ENCODE results near the gene SLC13A3. TPM values are rescaled to one million over a fixed set of nuclear protein-coding genes. Genes with fewer than 3 reads are reported as not detected.

The SLC13A3 gene
- total RNA-seq, 2 experiments from 2014 or later, result not detected

- intact Hi-C loops (cut with micrococcal nuclease), result no loop called here
Measured at GRCh38 chr20:46564241-46564957, 86.9 kb downstream of the SLC13A3 start.

GRCh38 chr20:46563860-46564221 lies 87.4 kb downstream of the SLC13A3 start:
- H3K36me3 Mint-ChIP-seq (ENCODE audit: low read depth), result no peaks in the 10 kb centered on the region
- no peaks in the 10 kb centered on the region for H3K9me3 Mint-ChIP-seq
- POLR2A ChIA-PET, result no interaction called here
- H3K27ac Mint-ChIP-seq, result no peak overlapping the region
- DNase-seq, result no peak
- H3K4me3 Mint-ChIP-seq, result no peak overlapping the region
- intact Hi-C loops (cut with micrococcal nuclease), result no loop called here
- no peak for TF ChIP-seq CTCF (IDR thresholded peaks at IDR 0.05)
- H3K27me3 Mint-ChIP-seq, result peaks cover 9% of the 10 kb centered on the region
- ATAC-seq, result no peak
- H3K4me1 Mint-ChIP-seq (ENCODE audit: low read depth), result peaks cover 11% of the 10 kb centered on the region
- CTCF ChIA-PET, result interaction anchor here (1.7 to 1.9 kb wide), 2 partner anchors 8 to 9 kb away, joined by 5 read pairs; no protein-coding TSS in a partner anchor

More at GRCh38 chr20:46564241-46564957, 86.9 kb downstream of the SLC13A3 start:
- POLR2A ChIA-PET, result no interaction called here
- Mint-ChIP-seq H3K4me3 (no peak overlapping the region), H3K27ac (no peak overlapping the region), H3K9me3 (no peaks in the 10 kb centered on the region), H3K4me1 (ENCODE audit: low read depth) (peaks cover 8% of the 10 kb centered on the region), H3K36me3 (ENCODE audit: low read depth) (no peaks in the 10 kb centered on the region), H3K27me3 (peaks cover 9% of the 10 kb centered on the region)
- TF ChIP-seq CTCF (IDR thresholded peaks at IDR 0.05), result no peak
- DNase-seq (no peak), ATAC-seq (no peak)
- CTCF ChIA-PET, result interaction anchor here (1.7 to 1.9 kb wide), 2 partner anchors 9 kb away, joined by 5 read pairs; no protein-coding TSS in a partner anchor

- no peak for TF ChIP-seq CTCF (IDR thresholded peaks at IDR 0.05)
- intact Hi-C loops (cut with micrococcal nuclease), result no loop called here
- Mint-ChIP-seq H3K27ac (no peak overlapping the region), H3K36me3 (ENCODE audit: low read depth) (no peaks in the 10 kb centered on the region), H3K27me3 (peaks cover 9% of the 10 kb centered on the region), H3K4me3 (no peak overlapping the region), H3K4me1 (ENCODE audit: low read depth) (peaks cover 16% of the 10 kb centered on the region), H3K9me3 (no peaks in the 10 kb centered on the region)
- ATAC-seq, result no peak
- ChIA-PET CTCF (interaction anchor here (0.8 to 3.2 kb wide), 9 partner anchors 8 to 152 kb away, joined by 3 to 32 read pairs (median 5); partner anchors contain the start of gene OCSTAMP), POLR2A (no interaction called here)
- no peak for DNase-seq
Measured at GRCh38 chr20:46563170-46563859, 87.9 kb downstream of the SLC13A3 start.

GRCh38 chr20:46562373-46563169 lies 88.7 kb downstream of the SLC13A3 start:
- H3K9me3 Mint-ChIP-seq, result no peaks in the 10 kb centered on the region

More at GRCh38 chr20:46562373-46563169, 88.7 kb downstream of the SLC13A3 start:
- Mint-ChIP-seq H3K36me3 (ENCODE audit: low read depth) (no peaks in the 10 kb centered on the region), H3K27me3 (peaks cover 7% of the 10 kb centered on the region), H3K4me3 (no peak overlapping the region), H3K27ac (no peak overlapping the region), H3K4me1 (ENCODE audit: low read depth) (peaks cover 23% of the 10 kb centered on the region)
- peak; percentile 91 for TF ChIP-seq CTCF (IDR thresholded peaks at IDR 0.05)
- POLR2A ChIA-PET, result no interaction called here
- ATAC-seq, result peak; percentile 87
- CTCF ChIA-PET, result interaction anchor here (0.6 to 3.2 kb wide), 17 partner anchors 10 to 153 kb away, joined by 3 to 32 read pairs (median 3); partner anchors contain the start of genes OCSTAMP and ZNF334
- intact Hi-C loops (cut with micrococcal nuclease), result no loop called here
- DNase-seq, result peak; percentile 83

All from activated CD8-positive, alpha-beta T cell treated with anti-CD3 and anti-CD28 coated beads for 36 hours (primary cell).